Caki2 (cell line): ENCODE data around the gene BRD2. TPM values are rescaled to one million over a fixed set of nuclear protein-coding genes. Genes with fewer than 3 reads are reported as not detected.

Experiments used
- DNase-seq: peaks from one replicate; pipeline ENCODE4 v3.0.0-alpha.2; 2015; ENCODE audit warnings: low read depth
- in situ Hi-C: cut with HindIII; loops from 2 replicates; pipeline ENCODE4 v1.10.0; 2016; ENCODE audit warnings: low sequenced_read_pairs, low pct_unique_long_range_greater_than_20kb, mixed read lengths
- total RNA-seq: library from RNA; depleted of rRNA; stranded (reverse); fragments of >200 nt; shearing (Covaris generic); gene quantifications from 2 replicates; pipeline ENCODE4 v1.2.3, GENCODE V29; 2014; ENCODE audit warnings: low replicate concordance

The BRD2 gene
- total RNA-seq, 1 experiment from 2014 or later: 62.6 TPM

DNA sequence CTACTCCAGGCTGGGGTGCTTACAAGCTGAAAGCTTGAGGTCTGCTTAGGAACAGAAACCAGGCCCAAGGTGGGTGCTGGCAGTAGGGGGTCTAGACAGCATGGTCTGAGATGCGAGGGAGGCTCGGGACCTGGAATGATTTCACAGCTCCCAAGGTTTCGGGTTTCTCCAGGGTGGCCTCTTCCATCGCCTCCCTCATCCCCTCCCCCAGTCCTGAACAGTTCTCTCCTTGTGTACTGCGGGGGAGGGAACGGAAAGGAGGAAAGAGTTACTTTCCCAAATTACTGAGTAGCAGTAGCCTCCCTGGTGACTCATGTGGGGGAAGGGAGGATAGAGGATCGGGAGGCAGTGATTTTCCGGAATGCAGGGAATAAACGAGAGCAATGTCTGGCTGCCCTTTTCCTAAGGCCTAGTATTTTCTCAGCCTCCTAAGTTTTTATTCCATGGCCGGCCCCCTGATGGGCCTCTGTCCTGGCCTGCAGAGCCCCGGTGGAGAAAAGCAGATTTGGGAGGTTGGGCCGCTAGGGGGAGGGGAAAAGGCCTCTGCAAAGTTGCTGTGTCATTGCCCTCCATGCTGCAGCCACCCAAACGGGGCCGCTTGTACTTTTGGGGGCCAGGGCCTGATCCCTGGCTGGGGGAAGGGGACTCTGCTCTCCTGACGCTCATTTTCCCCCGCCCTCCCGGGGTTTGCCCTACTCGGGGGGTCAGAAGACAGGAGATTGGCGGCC is 1.5 kb downstream of the BRD2 start:
- in situ Hi-C loops: no loop called here

DNA sequence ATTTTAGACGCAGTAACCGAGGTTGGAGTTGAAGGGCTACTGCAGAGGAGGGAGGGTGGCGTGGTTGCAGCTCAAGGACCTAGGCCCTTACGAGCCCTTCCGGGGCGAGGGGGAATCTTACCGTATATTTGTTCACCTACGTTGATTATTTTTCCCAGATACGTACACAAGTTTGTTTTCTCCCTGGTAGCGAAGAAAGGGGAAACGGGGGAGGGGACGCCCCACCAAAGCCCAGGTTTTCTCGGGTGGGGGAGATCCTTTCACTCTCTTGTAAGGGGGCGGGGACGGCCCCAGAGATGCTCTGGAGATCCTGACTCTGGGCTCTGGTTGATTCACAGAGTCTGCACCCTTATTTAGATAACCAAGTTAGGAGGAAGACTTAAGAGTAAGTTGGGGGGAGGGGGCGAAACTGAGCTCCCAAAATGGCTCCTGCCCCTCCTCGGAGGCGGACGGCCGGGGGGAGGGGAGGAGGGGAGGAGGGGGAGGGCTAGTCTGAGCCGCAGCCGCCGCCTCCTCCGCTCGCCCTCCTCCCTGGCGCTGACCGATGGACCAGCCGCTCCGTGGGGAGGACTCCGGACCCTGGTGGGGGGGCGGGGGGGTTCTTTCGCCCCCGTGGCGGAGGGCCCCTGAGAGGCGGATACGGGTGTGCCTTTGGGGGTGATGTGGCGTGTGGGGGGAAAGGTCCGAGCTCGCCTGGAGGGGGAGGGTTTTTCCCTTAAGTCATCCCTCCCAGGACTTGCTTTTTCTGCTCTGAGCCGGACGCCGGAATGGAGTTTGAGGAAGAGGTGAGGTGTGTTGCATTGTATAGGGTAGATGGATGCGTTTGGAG is 2.2 kb downstream of the BRD2 start:
- in situ Hi-C loops: no loop called here
- peak; percentile 81 for DNase-seq

More for the DNA sequence above, 1.5 kb downstream of the BRD2 start:
- DNase-seq: peak; percentile 95

DNA sequence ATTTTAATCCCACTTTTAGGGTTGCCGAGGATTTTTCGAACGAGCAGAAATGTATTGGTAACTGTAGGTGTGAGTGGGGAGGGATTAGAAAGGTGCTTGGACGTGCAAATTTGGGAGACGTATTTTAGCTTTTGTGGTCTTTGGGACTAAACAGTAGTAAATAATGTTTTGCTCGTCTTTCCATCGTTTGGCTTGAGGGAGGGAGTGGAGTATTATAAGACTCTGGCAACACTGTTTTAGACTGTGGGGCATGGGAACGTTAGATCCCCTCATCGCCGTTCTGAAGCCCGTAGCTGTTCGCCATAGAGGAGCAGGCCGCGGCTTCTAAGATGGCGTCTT is 2.8 kb downstream of the BRD2 start:
- in situ Hi-C loops: no loop called here
- DNase-seq: no peak

DNA sequence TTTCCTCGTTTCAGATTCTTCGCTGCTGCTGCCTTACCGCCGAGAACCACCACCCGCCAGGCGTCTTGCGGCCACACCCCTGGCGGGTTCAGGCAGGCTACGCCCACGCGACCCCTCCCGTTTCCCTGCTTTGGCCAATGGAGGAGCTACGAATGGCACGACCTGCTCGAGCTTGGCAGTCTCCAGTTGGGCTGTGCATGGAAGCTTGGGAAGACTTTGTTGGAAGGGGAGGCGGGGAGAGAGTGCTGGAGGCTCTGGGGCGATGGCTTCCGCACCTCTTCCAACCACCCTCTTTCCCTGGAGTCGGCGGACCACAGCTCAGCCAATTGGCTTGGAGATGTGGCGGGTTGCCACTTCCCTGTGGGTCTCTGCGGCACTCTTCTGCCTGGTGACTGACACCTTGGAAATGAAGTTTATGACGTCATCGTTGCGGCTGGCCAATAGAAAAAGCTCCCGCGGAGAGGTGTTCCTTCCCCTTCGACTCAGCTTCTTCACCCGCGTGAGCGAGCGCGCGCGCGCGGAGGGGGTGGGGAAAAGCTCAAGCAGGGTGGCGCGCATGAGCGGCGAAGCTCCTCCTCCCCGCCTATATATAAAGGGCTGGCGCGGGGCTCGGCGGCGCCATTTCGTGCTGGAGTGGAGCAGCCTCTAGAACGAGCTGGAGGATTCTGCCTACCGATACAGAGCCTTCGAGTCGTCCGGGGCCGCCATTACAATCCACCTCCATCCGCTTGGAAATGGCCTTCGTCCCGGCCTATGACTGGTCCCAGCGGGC is 3.4 kb downstream of the BRD2 start:
- in situ Hi-C loops: no loop called here
- peak; percentile 100 for DNase-seq

DNA sequence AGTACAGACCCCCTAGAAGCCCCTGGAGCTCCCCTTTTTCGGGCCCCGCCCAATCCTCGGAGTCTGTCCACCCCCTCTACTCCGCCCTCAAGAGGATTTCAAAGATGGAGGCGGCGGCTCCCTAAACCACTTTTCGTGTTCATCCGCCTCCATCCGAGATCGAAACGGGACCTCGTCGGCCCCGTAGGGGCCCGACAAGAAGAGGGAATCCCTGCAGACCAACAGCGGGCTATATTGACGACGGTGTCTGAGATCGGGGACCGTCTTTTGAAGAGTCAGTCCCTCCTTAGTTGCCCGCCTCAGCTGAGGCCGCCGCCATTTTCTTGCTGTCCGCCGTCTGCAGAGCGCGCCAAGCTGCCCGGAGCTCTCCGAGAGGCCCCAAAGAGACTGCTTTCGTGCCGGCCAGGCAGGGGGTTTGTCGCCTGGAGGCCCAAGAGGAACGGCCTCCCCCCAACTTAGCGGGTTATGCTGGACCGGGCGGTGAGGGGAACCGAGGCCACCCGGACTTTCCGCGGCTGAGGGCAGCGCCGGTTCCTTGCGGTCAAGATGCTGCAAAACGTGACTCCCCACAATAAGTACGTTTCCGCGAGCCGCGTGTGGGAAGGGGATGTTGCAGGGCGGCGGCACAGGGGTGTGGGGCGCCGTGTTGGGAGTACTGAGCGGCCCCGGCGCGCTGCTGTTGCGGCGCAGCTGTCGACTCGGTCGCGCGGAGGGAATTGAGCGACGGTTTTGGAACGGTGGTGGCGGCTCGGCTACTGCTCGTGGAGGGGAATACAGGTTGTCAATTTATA is 4.2 kb downstream of the BRD2 start:
- DNase-seq: peak; percentile 51

DNA sequence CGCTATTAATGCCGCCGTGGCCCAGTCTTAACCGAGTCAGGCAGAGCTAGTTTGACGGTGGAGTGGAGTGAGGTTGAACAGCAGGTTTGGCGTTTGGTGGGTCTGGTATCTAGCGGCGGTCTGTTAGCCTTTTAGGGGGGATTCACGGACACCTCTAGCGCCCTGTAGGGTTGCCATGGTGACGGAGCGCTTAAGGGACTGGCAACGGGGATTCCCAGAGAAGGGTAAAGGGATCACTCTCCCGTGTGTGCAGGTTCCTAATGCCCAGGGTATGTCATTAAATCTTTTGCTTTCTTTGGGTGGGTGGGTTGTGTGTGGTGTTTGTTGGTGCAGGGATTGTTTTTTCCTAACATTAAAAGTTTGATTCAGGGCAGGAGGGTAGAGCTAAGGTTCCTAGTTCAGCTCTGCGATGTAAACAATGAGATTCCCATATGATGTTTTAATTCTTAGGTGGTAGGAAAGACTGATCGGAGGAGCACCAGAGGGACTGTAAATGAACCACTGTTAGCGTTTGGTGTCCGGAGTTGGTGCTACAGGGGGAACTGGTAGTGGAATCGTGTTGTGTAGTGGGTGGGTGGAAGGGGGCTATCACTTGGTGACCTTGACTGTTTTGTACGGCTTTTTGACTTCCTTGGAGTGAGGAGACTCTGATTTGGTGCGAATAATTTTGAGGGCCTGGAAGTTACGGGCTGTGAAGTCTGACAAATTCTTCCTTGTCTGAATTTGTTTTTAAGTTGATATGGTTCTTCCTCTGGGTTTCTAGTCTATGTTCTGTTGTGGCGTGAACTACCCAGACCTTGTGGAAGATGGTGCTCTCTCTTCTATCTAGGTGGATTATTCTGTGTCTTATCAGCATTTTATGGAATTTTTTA is 5.0 kb downstream of the BRD2 start:
- peak; percentile 50 for DNase-seq
- in situ Hi-C loops: no loop called here

More for the DNA sequence above, 4.2 kb downstream of the BRD2 start:
- in situ Hi-C loops: no loop called here

DNA sequence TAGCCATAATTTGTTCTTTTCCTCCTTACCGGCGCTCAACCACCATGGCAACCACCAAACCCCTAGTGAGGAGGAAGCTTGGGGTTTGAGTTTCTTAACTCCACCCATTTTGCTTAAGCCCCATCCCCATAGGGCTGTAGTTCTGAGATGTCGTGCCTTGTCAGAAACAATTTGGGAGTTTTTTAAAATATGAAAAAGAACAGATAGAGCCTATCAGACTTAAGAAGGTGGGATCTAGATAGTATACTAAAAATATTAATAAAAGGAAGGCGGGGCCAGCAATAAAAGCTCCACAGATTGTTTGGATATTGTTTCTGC is 5.6 kb downstream of the BRD2 start:
- peak; percentile 48 for DNase-seq

DNA sequence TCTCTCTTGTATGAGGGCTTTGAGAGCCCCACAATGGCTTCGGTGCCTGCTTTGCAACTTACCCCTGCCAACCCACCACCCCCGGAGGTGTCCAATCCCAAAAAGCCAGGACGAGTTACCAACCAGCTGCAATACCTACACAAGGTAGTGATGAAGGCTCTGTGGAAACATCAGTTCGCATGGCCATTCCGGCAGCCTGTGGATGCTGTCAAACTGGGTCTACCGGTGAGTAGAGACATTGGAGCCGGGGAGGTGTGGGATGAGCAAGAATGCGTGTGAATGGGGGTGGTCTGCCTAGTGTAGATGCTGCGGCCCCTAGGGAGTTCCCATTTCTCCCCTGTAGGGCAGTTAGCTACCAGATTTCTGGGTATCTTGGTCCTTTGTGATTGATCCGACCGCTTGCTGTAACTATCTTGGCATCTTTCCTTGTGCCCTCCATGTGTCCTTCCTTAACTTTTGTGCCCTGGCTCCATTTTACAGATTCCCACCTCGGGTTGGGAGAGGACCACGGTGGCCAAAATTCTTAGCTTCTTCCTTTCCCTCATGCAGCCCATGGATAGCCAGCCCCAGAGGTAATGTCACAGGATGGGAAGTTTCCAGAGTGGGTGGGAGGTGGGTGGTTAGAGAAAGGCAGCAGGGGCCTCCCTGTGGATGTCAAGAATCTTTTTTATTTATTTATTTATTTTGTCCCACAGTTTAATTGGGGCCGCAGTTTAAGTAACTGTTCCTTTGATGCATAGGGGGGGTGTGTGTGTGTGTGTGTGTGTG is 6.3 kb downstream of the BRD2 start:
- in situ Hi-C loops: no loop called here

More for the DNA sequence above, 5.6 kb downstream of the BRD2 start:
- in situ Hi-C loops: no loop called here

DNA sequence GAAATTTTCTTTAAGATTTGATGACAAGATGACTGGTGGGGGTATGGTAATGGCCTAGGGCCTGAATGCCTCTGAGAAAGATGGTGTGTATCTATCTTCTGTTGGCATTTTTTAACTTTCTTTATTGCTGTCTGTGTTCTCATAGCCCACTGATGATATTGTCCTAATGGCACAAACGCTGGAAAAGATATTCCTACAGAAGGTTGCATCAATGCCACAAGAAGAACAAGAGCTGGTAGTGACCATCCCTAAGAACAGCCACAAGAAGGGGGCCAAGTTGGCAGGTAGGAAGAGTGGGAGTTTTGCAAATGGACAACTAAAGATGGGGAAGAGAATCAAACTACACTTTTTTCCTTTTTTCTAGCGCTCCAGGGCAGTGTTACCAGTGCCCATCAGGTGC is 7.5 kb downstream of the BRD2 start:
- DNase-seq: no peak
- in situ Hi-C loops: no loop called here

More for the DNA sequence above, 6.3 kb downstream of the BRD2 start:
- no peak for DNase-seq

DNA sequence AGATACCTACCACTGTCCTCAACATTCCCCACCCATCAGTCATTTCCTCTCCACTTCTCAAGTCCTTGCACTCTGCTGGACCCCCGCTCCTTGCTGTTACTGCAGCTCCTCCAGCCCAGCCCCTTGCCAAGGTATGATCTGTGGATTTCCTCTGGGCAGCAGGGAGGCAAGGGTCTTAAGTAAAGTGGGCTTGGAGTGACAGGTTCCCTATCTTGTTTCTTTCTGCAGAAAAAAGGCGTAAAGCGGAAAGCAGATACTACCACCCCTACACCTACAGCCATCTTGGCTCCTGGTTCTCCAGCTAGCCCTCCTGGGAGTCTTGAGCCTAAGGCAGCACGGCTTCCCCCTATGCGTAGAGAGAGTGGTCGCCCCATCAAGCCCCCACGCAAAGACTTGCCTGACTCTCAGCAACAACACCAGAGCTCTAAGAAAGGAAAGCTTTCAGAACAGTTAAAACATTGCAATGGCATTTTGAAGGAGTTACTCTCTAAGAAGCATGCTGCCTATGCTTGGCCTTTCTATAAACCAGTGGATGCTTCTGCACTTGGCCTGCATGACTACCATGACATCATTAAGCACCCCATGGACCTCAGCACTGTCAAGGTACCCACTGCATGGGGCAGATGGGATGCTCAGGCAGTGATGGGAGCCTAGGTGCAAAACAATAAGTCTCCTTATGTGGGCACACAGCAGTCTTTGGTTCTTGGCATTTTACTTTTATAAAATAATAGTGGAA is 8.1 kb downstream of the BRD2 start:
- no peak for DNase-seq
- in situ Hi-C loops: no loop called here

DNA sequence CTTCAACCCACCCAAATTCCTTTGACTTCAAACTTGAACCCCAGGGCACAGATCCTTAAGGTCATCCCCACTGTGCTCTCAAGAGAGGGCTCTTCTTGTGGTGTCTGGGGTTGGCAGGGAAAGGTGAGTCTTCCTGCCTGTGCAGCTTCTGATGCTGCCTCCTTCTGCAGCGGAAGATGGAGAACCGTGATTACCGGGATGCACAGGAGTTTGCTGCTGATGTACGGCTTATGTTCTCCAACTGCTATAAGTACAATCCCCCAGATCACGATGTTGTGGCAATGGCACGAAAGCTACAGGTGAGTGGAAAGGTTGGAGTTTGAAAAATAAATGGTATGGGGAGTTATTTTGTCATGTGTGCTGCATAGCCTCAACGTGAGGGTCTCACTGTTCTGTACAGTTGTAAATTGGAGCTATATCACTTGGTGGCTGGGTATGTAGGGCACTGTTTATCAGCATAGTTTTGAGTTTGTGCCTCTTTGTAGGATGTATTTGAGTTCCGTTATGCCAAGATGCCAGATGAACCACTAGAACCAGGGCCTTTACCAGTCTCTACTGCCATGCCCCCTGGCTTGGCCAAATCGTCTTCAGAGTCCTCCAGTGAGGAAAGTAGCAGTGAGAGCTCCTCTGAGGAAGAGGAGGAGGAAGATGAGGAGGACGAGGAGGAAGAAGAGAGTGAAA is 9.0 kb downstream of the BRD2 start:
- no peak for DNase-seq
- in situ Hi-C loops: no loop called here

DNA sequence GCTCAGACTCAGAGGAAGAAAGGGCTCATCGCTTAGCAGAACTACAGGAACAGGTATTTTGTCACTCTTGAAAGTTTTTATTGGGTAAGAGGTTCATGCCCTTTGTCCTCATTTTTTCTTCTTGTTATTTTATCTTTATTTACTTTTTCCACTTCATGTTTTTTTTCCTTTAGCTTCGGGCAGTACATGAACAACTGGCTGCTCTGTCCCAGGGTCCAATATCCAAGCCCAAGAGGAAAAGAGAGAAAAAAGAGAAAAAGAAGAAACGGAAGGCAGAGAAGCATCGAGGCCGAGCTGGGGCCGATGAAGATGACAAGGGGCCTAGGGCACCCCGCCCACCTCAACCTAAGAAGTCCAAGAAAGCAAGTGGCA is 9.5 kb downstream of the BRD2 start:
- no peak for DNase-seq
- in situ Hi-C loops: no loop called here

DNA sequence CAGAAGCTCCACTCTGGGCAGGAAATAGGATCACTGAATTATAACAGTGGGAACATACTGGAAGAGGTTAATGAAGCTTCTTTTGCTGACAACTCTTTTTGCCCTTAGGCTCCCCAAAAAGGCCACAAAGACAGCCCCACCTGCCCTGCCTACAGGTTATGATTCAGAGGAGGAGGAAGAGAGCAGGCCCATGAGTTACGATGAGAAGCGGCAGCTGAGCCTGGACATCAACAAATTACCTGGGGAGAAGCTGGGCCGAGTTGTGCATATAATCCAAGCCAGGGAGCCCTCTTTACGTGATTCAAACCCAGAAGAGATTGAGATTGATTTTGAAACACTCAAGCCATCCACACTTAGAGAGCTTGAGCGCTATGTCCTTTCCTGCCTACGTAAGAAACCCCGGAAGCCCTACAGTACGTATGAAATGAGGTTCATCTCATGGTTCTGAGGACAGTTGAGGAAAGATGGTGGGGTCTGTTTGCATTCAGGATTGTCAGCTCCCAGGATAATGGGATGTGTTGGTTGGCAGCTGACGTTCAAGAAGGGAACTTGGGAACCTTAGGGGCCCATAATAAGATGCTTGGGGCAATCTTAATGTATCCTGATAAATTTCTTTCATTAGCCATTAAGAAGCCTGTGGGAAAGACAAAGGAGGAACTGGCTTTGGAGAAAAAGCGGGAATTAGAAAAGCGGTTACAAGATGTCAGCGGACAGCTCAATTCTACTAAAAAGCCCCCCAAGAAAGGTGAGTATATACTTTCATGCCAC is 11.5 kb downstream of the BRD2 start:
- DNase-seq: no peak
- in situ Hi-C loops: no loop called here

DNA sequence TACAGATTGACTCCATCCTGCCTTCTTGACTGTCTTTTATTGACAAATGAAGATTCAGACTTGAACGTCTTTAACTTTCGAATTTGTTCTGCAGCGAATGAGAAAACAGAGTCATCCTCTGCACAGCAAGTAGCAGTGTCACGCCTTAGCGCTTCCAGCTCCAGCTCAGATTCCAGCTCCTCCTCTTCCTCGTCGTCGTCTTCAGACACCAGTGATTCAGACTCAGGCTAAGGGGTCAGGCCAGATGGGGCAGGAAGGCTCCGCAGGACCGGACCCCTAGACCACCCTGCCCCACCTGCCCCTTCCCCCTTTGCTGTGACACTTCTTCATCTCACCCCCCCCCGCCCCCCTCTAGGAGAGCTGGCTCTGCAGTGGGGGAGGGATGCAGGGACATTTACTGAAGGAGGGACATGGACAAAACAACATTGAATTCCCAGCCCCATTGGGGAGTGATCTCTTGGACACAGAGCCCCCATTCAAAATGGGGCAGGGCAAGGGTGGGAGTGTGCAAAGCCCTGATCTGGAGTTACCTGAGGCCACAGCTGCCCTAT is 12.2 kb downstream of the BRD2 start:
- in situ Hi-C loops: no loop called here
- peak; percentile 45 for DNase-seq
